Placental epithelial cell (primary cell): ENCODE data around the gene CT45A10. TPM values are rescaled to one million over a fixed set of nuclear protein-coding genes. Genes with fewer than 3 reads are reported as not detected.

Experiments used
- total RNA-seq: library from RNA; depleted of rRNA; stranded (reverse); fragments of >200 nt; gene quantifications from 2 replicates; pipeline ENCODE4 v1.2.3, GENCODE V29; 2012

The CT45A10 gene, protein sequence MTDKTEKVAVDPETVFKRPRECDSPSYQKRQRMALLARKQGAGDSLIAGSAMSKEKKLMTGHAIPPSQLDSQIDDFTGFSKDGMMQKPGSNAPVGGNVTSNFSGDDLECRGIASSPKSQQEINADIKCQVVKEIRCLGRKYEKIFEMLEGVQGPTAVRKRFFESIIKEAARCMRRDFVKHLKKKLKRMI
- not detected in 2 replicates for total RNA-seq

DNA sequence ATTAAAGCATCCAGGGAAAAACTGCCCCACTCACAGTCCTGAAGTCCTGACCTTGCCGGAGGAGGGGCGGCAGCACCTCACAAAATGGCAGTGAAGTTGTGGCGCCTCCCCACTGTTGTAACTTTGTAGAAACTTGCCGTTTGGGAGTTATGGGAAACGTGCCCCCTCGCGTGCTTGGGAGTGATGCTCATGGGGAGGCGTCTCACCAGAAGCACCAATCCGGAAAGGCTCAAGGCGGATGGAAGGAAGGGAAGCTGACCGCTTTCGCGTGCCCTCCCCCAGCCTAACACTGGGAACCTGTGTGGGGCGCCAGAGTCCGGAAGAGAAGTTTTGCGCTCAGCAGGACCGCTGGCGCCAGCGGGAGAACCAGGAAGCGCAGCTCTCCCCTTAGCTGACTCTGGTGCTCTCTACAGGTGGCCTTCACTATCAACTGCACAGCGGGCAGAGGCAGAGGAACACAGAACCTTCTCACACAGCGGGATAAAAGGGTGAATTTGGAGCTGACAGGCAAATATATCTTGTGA, at the start of gene CT45A10, which contains the start of gene SAGE1:
Gene CT45A10 (minus strand): TSS at position 151 of the 524 bp plus-strand sequence. CDS start 8,100 bp downstream, outside the sequence.
Gene SAGE1 (plus strand): TSS at position 423 of the 524 bp plus-strand sequence. CDS start 2,527 bp downstream, outside the sequence.

DNA sequence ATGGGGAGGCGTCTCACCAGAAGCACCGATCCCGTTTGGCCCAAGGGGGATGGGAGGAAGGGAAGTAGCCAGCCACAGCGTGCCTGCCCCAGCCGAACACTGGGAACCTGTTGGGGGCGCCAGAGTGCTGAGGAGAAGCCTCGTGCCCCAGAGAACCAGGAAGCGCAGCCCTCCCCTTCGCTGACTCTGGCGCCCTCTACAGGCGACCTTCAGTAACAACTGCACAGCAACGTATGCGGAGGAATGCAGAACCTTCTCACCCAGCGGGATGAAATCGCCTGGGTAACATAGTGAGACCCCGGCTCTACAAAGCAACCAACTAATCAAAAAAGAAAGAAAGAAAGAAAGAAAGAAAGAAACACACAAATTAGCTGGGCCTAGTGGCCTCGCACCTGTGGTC, 21.5 kb downstream of the CT45A10 start, which contains the start of gene CT45A9:
Gene CT45A9 (minus strand): TSS at position 101 of the 400 bp plus-strand sequence. CDS start 3,751 bp downstream, outside the sequence.

DNA sequence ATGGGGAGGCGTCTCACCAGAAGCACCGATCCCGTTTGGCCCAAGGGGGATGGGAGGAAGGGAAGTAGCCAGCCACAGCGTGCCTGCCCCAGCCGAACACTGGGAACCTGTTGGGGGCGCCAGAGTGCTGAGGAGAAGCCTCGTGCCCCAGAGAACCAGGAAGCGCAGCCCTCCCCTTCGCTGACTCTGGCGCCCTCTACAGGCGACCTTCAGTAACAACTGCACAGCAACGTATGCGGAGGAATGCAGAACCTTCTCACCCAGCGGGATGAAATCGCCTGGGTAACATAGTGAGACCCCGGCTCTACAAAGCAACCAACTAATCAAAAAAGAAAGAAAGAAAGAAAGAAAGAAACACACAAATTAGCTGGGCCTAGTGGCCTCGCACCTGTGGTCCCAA, 38.8 kb downstream of the CT45A10 start, which contains the start of gene CT45A8:
Gene CT45A8 (minus strand): TSS at position 101 of the 400 bp plus-strand sequence. CDS start 3,755 bp downstream, outside the sequence.

DNA sequence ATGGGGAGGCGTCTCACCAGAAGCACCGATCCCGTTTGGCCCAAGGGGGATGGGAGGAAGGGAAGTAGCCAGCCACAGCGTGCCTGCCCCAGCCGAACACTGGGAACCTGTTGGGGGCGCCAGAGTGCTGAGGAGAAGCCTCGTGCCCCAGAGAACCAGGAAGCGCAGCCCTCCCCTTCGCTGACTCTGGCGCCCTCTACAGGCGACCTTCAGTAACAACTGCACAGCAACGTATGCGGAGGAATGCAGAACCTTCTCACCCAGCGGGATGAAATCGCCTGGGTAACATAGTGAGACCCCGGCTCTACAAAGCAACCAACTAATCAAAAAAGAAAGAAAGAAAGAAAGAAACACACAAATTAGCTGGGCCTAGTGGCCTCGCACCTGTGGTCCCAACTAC, 56.1 kb downstream of the CT45A10 start, which contains the start of gene CT45A7:
Gene CT45A7 (minus strand): TSS at position 101 of the 400 bp plus-strand sequence. CDS start 3,747 bp downstream, outside the sequence.

Other genes starting within 250 kb of the CT45A10 start
- not detected in 2 replicates for gene CT45A1, start 179.8 kb downstream of the CT45A10 start, total RNA-seq
- gene CT45A3, start 125.3 kb downstream of the CT45A10 start, total RNA-seq: not detected in 2 replicates
- gene CT45A5, start 107.9 kb downstream of the CT45A10 start, total RNA-seq: not detected in 2 replicates
- gene CT45A6, start 90.7 kb downstream of the CT45A10 start, total RNA-seq: not detected in 2 replicates
- not detected in 2 replicates for gene CT45A2, start 73.4 kb downstream of the CT45A10 start, total RNA-seq
- gene CT45A7, start 56.2 kb downstream of the CT45A10 start, total RNA-seq: not detected in 2 replicates
- gene CT45A8, start 38.9 kb downstream of the CT45A10 start, total RNA-seq: not detected in 2 replicates
- gene CT45A9, start 21.6 kb downstream of the CT45A10 start, total RNA-seq: not detected in 2 replicates
- not detected in 2 replicates for gene SAGE1, start 272 bp upstream of the CT45A10 start, total RNA-seq
- 14.1 and 21.1 TPM in 2 replicates for gene MMGT1, start 80.5 kb upstream of the CT45A10 start, total RNA-seq
- gene SLC9A6, start 92.0 kb upstream of the CT45A10 start, total RNA-seq: 16.9 and 21.9 TPM in 2 replicates